Measurements from ENCODE around the gene PARD3.

PARD3 gene

DNA sequence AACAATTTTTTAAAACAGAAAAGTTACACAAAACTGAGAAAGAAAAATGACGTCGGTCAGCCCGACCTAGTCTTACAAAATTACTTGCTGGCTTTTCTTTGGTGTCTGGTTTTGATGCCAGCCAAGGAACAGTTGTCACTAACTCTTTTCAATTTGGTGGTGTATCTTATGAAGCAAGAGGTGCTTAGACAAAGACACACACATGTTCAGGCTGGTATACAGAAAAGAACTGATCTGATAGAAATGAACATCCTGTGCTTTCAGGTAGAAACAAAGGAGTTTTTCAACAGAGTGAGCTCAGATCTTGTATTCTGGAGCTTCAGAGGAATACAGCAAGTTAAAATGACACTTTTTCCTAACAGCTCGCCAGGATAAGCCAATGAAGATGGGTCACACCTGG, 43.6 kb downstream of the PARD3 start:
- H3K36me3 ChIP-seq, result no peaks in the 10 kb centered on the region
- H3K4me3 ChIP-seq (ENCODE audit: low read depth, low read length), result no peak overlapping the region
- DNase-seq, result no peak
- no peaks in the 10 kb centered on the region for H3K27me3 ChIP-seq (ENCODE audit: insufficient read depth, low read depth, severe bottlenecking)
- TF ChIP-seq, protein P1, sequence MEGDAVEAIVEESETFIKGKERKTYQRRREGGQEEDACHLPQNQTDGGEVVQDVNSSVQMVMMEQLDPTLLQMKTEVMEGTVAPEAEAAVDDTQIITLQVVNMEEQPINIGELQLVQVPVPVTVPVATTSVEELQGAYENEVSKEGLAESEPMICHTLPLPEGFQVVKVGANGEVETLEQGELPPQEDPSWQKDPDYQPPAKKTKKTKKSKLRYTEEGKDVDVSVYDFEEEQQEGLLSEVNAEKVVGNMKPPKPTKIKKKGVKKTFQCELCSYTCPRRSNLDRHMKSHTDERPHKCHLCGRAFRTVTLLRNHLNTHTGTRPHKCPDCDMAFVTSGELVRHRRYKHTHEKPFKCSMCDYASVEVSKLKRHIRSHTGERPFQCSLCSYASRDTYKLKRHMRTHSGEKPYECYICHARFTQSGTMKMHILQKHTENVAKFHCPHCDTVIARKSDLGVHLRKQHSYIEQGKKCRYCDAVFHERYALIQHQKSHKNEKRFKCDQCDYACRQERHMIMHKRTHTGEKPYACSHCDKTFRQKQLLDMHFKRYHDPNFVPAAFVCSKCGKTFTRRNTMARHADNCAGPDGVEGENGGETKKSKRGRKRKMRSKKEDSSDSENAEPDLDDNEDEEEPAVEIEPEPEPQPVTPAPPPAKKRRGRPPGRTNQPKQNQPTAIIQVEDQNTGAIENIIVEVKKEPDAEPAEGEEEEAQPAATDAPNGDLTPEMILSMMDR (IDR thresholded peaks at IDR 0.05; ENCODE audit: low read depth, low read length), result no peak
- H3K9me3 ChIP-seq (ENCODE audit: severe bottlenecking), result no peaks in the 10 kb centered on the region
- H3K27ac ChIP-seq, result no peak overlapping the region

DNA sequence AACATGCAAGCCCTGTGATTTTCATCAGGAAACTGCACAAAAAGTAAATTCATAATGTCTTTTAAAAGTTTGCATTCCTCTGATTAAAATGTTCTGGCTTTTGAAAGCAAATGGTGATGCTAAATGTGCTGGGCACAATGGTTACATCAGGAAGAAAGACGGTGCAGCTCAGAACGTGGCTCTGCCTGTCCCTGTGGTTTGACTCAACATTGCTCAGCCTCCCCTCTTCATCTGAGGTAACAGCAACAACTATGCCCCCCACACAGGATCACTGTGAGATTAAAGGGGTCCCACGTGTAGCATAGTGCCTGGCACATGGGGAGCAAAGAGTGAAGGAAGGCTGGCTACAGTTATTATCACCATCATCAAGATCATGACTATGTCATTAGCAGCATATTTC, 44.0 kb downstream of the PARD3 start:
- Histone ChIP-seq H3K36me3 (no peaks in the 10 kb centered on the region), H3K27me3 (ENCODE audit: insufficient read depth, low read depth, severe bottlenecking) (no peaks in the 10 kb centered on the region), H3K27ac (no peak overlapping the region), H3K9me3 (ENCODE audit: severe bottlenecking) (no peaks in the 10 kb centered on the region), H3K4me3 (ENCODE audit: low read depth, low read length) (no peak overlapping the region)
- TF ChIP-seq, protein P1 (IDR thresholded peaks at IDR 0.05; ENCODE audit: low read depth, low read length), result no peak
- DNase-seq, result no peak

DNA sequence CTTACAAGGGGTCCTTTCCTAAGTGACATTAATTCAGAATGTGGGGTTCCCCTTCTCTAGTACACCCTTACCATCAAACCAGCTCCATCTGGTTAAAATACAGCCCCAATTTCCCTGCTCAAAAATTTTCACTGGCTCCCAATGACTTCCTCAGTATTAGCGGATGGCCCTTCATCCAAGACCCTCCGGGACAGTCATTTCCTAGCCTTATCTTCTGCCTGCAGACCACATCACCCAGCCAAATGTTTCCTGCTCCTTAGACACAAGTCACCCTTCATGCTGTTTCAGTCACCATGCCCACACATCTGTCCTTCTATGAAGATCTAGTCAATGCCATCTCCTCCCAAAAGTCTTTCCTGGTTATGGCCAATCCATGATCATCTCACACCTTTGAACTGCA, 45.2 kb downstream of the PARD3 start:
- DNase-seq, result no peak
- H3K27ac ChIP-seq, result no peak overlapping the region

DNA sequence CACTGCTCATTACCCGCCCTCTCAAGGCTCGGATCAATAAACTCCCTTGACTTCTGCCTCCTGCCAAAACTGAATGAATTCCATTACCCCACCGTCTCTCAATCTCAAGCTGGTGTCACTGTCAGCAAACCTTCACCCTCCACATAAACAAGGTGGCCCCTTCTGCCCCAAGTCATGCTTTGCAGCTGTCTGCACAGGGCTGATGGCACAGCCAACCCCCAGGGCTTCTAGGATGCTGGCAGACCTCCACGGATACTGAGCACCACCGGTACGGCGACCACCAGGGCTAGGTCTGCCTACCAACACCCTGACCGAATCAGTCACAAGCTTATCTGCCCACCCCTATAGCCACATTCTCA, 46.1 kb downstream of the PARD3 start:
- Histone ChIP-seq H3K27ac (no peak overlapping the region), H3K4me3 (ENCODE audit: low read depth, low read length) (no peak overlapping the region), H3K27me3 (ENCODE audit: insufficient read depth, low read depth, severe bottlenecking) (no peaks in the 10 kb centered on the region), H3K9me3 (ENCODE audit: severe bottlenecking) (no peaks in the 10 kb centered on the region), H3K36me3 (no peaks in the 10 kb centered on the region)
- TF ChIP-seq, protein P1 (IDR thresholded peaks at IDR 0.05; ENCODE audit: low read depth, low read length), result no peak
- DNase-seq, result no peak

More for the DNA sequence above, 45.2 kb downstream of the PARD3 start:
- Histone ChIP-seq H3K4me3 (ENCODE audit: low read depth, low read length) (no peak overlapping the region), H3K27me3 (ENCODE audit: insufficient read depth, low read depth, severe bottlenecking) (no peaks in the 10 kb centered on the region), H3K36me3 (no peaks in the 10 kb centered on the region), H3K9me3 (ENCODE audit: severe bottlenecking) (no peaks in the 10 kb centered on the region)
- TF ChIP-seq, protein P1 (IDR thresholded peaks at IDR 0.05; ENCODE audit: low read depth, low read length), result no peak

DNA sequence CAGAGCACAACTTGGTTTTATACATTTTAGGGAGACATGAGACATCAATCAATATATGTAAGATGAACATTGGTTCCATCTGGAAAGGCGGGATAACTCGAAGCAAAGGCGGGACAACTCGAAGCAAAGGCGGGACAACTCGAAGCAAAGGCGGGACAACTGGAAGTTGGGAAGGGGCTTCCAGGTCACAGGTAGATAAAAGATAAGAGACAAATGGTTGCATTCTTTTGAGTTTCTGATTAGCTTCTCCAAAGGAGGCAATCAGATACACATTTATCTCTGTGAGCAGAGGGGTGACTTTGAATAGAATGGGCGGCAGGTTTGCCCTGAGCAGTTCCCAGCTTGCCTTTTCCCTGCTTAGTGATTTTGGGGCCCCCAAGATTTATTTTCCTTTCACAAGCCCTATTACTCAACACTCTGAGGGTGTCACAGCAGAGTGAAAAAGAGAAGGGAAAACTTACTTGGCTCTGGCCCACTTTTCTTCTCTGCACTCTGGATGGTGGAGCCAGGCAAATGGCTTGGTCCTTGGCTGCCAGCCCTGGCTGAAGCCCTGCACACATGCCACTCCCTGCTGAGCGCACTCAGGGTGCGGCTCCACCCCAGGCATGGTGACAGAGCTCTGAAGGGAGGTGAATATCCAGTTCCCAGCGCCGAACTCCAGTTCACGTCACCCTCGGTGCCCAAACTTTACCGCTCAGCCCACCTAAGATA, 46.7 kb downstream of the PARD3 start:
- Histone ChIP-seq H3K27ac (no peak overlapping the region), H3K4me3 (ENCODE audit: low read depth, low read length) (no peak overlapping the region), H3K9me3 (ENCODE audit: severe bottlenecking) (no peaks in the 10 kb centered on the region), H3K36me3 (no peaks in the 10 kb centered on the region), H3K27me3 (ENCODE audit: insufficient read depth, low read depth, severe bottlenecking) (no peaks in the 10 kb centered on the region)
- TF ChIP-seq, protein P1 (IDR thresholded peaks at IDR 0.05; ENCODE audit: low read depth, low read length), result no peak
- DNase-seq, result no peak

Data from WERI-Rb-1 (cell line).